ENCODE data around the gene DDA1.

GRCh38 chr19:17289489-17289888 lies 19.9 kb upstream of the DDA1 start:
- TF ChIP-seq, protein P1, sequence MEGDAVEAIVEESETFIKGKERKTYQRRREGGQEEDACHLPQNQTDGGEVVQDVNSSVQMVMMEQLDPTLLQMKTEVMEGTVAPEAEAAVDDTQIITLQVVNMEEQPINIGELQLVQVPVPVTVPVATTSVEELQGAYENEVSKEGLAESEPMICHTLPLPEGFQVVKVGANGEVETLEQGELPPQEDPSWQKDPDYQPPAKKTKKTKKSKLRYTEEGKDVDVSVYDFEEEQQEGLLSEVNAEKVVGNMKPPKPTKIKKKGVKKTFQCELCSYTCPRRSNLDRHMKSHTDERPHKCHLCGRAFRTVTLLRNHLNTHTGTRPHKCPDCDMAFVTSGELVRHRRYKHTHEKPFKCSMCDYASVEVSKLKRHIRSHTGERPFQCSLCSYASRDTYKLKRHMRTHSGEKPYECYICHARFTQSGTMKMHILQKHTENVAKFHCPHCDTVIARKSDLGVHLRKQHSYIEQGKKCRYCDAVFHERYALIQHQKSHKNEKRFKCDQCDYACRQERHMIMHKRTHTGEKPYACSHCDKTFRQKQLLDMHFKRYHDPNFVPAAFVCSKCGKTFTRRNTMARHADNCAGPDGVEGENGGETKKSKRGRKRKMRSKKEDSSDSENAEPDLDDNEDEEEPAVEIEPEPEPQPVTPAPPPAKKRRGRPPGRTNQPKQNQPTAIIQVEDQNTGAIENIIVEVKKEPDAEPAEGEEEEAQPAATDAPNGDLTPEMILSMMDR (IDR thresholded peaks at IDR 0.05; ENCODE audit: borderline replicate concordance, extremely low read depth, low read length, poor library complexity, severe bottlenecking) = no peak
- no peak for TF ChIP-seq EZH2 (IDR thresholded peaks at IDR 0.05; ENCODE audit: borderline replicate concordance, low read depth, low read length, severe bottlenecking)
